HEK293T (cell line): ENCODE measurements around the gene PRDM9.
"Not testable (repeated sequence)": the region's sequence is repeated elsewhere in the genome, so short reads cannot be mapped to it uniquely, and the experiment has no call there.

Source experiments
- CTCF ChIA-PET: fragments of 350-600 bp; formaldehyde crosslinking; extraction: SDS; loops from one replicate; lab custom pipeline; 2021; ENCODE audit warnings: antibody characterized with exemption, inconsistent platforms; lab: Yijun Ruan, JAX
- POLR2A ChIA-PET: fragments of 350-600 bp; formaldehyde crosslinking; extraction: SDS; loops from one replicate; lab custom pipeline; 2020; ENCODE audit warnings: antibody characterized with exemption, inconsistent platforms; lab: Yijun Ruan, JAX
- DNase-seq: peaks from one replicate; pipeline ENCODE4 v3.0.0; 2012; ENCODE audit warnings: mixed read lengths; ENCODE audit errors: extremely low spot score
- ARNT ChIP-seq: fragments of 450-650 bp; IDR thresholded peaks from 2 replicates; pipeline ENCODE4 v1.6.1; 2017; ENCODE audit warnings: mild to moderate bottlenecking
- BHLHE40 ChIP-seq: fragments of 450-650 bp; IDR thresholded peaks from 2 replicates; pipeline ENCODE4 v1.6.1; 2016; ENCODE audit warnings: mild to moderate bottlenecking, moderate library complexity, borderline replicate concordance
- CTBP1 ChIP-seq: fragments of 450-650 bp; IDR thresholded peaks from 2 replicates; pipeline ENCODE4 v1.6.1; 2016; ENCODE audit warnings: borderline replicate concordance
- ELF4 ChIP-seq: fragments of 450-650 bp; IDR thresholded peaks from 2 replicates; pipeline ENCODE4 v1.6.1; 2017; ENCODE audit warnings: antibody characterized with exemption
- FOXA1 ChIP-seq: fragments of 450-650 bp; IDR thresholded peaks from 2 replicates; pipeline ENCODE4 v1.6.1; 2016; ENCODE audit warnings: mild to moderate bottlenecking
- FOXK2 ChIP-seq: fragments of 450-650 bp; IDR thresholded peaks from 2 replicates; pipeline ENCODE4 v1.6.1; 2016; ENCODE audit warnings: mild to moderate bottlenecking
- FOXM1 ChIP-seq: fragments of 450-650 bp; IDR thresholded peaks from 2 replicates; pipeline ENCODE4 v1.6.1; 2017; ENCODE audit warnings: mild to moderate bottlenecking, borderline replicate concordance
- HDGF ChIP-seq: fragments of 450-650 bp; IDR thresholded peaks from 2 replicates; pipeline ENCODE4 v1.6.1; 2017; ENCODE audit warnings: antibody characterized with exemption, borderline replicate concordance
- L3MBTL2 ChIP-seq: fragments of 450-650 bp; conservative IDR thresholded peaks from 2 replicates; pipeline ENCODE4 v1.6.1; 2016; ENCODE audit warnings: mild to moderate bottlenecking
- LEF1 ChIP-seq: fragments of 450-650 bp; IDR thresholded peaks from 2 replicates; pipeline ENCODE4 v1.6.1; 2017; ENCODE audit warnings: mild to moderate bottlenecking, borderline replicate concordance
- NFRKB ChIP-seq: fragments of 450-650 bp; IDR thresholded peaks from 2 replicates; pipeline ENCODE4 v1.6.1; 2016; ENCODE audit warnings: mild to moderate bottlenecking, moderate library complexity
- SP1 ChIP-seq: fragments of 450-650 bp; IDR thresholded peaks from 2 replicates; pipeline ENCODE4 v1.6.1; 2017
- SUZ12 ChIP-seq: fragments of 450-650 bp; IDR thresholded peaks from 2 replicates; pipeline ENCODE4 v1.6.1; 2016; ENCODE audit warnings: mild to moderate bottlenecking
- TARDBP ChIP-seq: fragments of 450-650 bp; IDR thresholded peaks from 2 replicates; pipeline ENCODE4 v1.6.1; 2016
- ZNF384 ChIP-seq: fragments of 450-650 bp; IDR thresholded peaks from 2 replicates; pipeline ENCODE4 v1.6.1; 2016
- TF ChIP-seq, protein P1 (sequence below): fragments of 450-650 bp; IDR thresholded peaks from 2 replicates; pipeline ENCODE4 v1.6.1; 2016

The PRDM9 gene

DNA sequence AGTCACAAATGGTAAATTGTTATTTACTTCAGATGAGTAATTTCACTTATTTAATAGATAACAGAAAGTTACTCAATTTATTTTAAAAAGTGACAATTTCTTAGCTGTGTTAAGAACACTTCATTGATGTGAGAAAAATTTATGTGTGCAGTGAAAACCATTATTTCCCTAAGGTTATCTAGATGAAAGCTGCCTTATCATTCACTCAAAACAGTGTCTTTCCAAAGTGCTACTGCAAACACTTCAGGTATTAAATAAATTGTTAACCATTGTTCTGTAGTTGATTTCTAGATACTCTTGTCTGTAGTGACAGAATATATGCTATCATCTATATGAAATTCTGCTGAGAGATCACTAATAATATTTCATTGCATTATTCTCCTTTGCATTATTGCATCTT is 33.5 kb upstream of the PRDM9 start:
- no peak for TF ChIP-seq BHLHE40
- no peak for TF ChIP-seq ARNT
- TF ChIP-seq HDGF = no peak
- POLR2A ChIA-PET = no interaction called here
- DNase-seq = no peak
- CTCF ChIA-PET = no interaction called here

DNA sequence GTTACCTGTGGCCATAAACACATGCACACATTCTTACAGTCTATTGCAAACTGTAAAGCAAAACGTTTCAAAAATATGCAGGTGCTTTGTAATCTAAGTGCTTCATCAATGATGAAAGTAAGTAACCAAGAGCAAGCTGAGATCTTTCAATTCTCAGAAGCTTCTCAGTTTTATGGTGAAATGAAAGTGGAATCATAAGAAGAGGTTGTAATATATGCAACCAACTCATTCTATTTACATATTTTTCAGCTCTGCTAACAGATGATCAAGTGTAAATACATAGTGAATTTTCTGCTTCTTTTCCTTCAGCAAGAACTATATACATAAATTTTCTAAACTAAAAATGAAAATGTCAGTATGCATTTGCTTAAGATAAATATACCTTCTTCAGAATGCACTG is 33.1 kb upstream of the PRDM9 start:
- ChIA-PET POLR2A (no interaction called here), CTCF (no interaction called here)
- no peak for DNase-seq
- TF ChIP-seq CTBP1 = no peak
- no peak for TF ChIP-seq ZNF384
- no peak for TF ChIP-seq ELF4
- TF ChIP-seq TARDBP = no peak
- no peak for TF ChIP-seq HDGF
- no peak for TF ChIP-seq LEF1
- no peak for TF ChIP-seq FOXM1

DNA sequence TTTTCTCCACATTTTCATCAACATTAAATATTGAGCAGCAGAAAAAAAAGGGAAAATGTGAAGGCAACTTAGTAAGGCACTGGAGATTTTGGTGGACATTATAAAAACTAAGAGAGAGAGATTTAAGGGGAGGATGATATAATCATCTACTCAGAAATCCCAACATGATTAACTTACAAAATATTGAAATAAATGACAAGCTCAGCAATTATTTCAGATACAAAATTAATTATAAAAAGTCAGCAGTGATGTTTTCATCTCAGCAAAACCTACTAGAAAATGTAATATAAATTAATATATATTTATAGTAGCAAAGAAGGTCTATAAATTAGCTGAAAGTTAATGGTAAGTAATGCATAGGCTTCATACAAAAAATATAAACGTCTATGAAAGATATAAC is 30.8 kb upstream of the PRDM9 start:
- DNase-seq = no peak
- no peak for TF ChIP-seq ELF4
- ChIA-PET POLR2A (no interaction called here), CTCF (no interaction called here)

DNA sequence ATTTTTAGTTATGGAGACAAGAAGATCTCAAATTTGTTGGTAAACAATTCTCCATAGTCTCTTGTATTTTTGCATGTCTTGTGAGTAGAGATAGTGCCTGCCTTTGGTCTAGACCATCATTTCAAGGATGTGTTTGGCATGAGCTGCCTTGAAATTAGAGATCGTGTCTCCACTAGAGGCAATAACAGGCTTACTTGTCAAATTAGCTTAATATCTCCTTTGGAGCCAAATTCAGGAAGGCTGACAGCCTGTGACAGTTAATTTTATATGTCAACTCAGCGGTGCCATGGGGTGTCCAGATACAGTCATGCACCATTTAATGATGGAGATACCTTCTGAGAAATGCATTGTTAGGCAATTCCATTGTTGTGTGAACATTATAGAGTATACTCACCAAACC is 24.8 kb upstream of the PRDM9 start:
- ChIA-PET CTCF (no interaction called here), POLR2A (no interaction called here)
- no peak for DNase-seq
- TF ChIP-seq NFRKB (no peak), ZNF384 (no peak)

DNA sequence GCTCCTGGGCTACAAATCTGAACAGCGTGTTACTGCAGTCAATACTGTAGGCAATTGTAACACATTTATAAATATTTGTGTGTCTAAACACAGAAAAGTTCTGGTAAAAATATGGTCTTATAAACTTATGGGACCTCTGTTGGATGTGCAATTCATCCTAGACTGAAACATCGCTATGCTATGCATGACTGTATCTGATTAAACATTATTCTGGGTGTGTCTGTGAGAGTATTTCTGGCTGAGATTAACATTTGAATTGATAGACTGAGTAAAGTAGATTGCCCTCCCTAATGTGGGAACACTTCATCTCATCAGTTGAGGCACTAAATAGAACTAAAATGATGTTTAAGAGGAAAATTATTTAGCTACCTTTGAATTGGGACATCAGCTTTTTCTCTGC is 24.3 kb upstream of the PRDM9 start:
- ChIA-PET POLR2A (no interaction called here), CTCF (no interaction called here)
- TF ChIP-seq BHLHE40 (no peak), FOXK2 (no peak), ELF4 (no peak), CTBP1 (no peak), SUZ12 (no peak), L3MBTL2 (no peak), ZNF384 (no peak), FOXM1 (no peak), SP1 (no peak), FOXA1 (no peak), HDGF (no peak), ARNT (no peak), TARDBP (no peak), LEF1 (no peak), NFRKB (no peak)
- TF ChIP-seq, protein P1, sequence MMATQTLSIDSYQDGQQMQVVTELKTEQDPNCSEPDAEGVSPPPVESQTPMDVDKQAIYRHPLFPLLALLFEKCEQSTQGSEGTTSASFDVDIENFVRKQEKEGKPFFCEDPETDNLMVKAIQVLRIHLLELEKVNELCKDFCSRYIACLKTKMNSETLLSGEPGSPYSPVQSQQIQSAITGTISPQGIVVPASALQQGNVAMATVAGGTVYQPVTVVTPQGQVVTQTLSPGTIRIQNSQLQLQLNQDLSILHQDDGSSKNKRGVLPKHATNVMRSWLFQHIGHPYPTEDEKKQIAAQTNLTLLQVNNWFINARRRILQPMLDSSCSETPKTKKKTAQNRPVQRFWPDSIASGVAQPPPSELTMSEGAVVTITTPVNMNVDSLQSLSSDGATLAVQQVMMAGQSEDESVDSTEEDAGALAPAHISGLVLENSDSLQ = no peak
- no peak for DNase-seq

DNA sequence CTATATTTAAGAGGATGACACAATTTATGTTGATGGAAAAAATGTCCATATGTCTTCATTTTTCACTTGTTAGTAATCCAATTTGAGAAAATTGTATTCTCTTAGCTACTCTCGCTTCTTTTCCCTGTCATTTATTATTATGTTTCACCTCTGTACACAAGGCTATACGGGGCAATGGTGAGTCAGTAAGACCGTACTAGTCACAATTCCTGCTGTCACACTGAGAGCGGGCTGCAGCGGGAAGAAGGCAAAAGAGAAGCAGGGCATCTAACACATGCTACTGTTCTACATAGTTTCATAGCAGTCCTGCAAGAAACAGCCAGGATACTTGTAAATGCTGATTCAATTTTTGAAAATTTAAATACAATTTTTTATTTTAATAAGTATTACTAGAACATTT is 23.3 kb upstream of the PRDM9 start:
- POLR2A ChIA-PET = no interaction called here
- CTCF ChIA-PET = no interaction called here

DNA sequence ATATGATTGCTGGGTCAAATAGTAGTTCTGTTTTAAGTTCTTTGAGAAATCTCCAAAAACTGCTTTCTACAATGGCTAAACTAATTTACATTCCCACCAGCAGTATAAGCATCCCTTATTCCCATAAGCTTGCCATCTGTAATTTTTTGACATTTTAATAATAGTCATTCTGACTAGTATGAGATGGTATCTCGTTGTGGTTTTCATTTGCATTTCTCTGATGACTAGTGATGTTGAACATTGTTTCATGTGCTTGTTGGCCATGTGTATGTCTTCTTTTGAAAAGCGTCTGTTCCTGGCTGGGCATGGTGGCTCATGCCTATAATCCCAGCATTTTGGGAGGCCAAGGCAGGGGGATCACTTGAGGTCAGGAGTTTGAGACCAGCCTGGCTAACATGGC is 21.2 kb upstream of the PRDM9 start:
- DNase-seq, POLR2A ChIA-PET, CTCF ChIA-PET: not testable (repeated sequence)

More for the DNA sequence above, 23.3 kb upstream of the PRDM9 start:
- TF ChIP-seq FOXA1 (no peak), NFRKB (no peak), LEF1 (no peak), HDGF (no peak)
- no peak for DNase-seq

DNA sequence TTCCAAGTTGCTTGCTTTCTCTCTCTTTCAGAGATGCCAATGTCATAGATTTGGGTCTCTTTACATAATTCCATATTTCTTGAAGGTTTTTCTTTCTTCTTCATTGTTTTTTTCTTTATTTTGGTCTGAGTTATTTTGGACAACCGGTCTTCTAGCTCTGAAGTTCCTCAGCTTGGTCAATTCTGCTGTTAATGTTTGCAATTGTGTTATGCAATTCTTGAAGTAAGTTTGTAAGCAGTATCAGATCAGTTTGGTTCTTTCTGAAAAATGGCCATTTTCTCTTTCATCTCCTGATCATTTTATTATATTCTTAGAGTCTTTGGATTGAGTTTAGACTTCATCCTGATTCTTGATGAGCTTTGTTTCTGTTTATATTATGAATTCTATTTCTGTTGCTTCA is 16.4 kb upstream of the PRDM9 start:
- TF ChIP-seq NFRKB (no peak), ZNF384 (no peak), FOXM1 (no peak), LEF1 (no peak), FOXA1 (no peak), HDGF (no peak), BHLHE40 (no peak), CTBP1 (no peak), TARDBP (no peak), ARNT (no peak), SUZ12 (no peak), FOXK2 (no peak), ELF4 (no peak), L3MBTL2 (no peak), SP1 (no peak)
- TF ChIP-seq, protein P1 = no peak
- ChIA-PET CTCF (no interaction called here), POLR2A (no interaction called here)
- DNase-seq = no peak
